T-helper 1 cell treated with Interleukin-12 subunit alpha and Interleukin-12 subunit beta and Interleukin-4 antibody, amounts not matched to agents 30 μg/mL and 1 μg/mL, for 36 hours (primary cell): Measurements from ENCODE around the gene ABR.
A peak's percentile ranks its signal among the peaks of the same experiment; 100 is the strongest.

Experiments used
- H3K27ac Mint-ChIP-seq: one replicate; pipeline ENCODE4 v1.8.0; 2021; ENCODE audit warnings: mild to moderate bottlenecking, mixed read lengths
- H3K27me3 Mint-ChIP-seq: one replicate; pipeline ENCODE4 v1.8.0; 2021; ENCODE audit warnings: low read depth, mixed read lengths
- H3K36me3 Mint-ChIP-seq: one replicate; pipeline ENCODE4 v1.8.0; 2021; ENCODE audit warnings: low read depth, mixed read lengths
- H3K4me1 Mint-ChIP-seq: one replicate; pipeline ENCODE4 v1.8.0; 2021; ENCODE audit warnings: low read depth, mixed read lengths
- H3K4me3 Mint-ChIP-seq: one replicate; pipeline ENCODE4 v1.8.0; 2021; ENCODE audit warnings: mild to moderate bottlenecking, moderate library complexity, mixed read lengths
- H3K9me3 Mint-ChIP-seq: one replicate; pipeline ENCODE4 v1.8.0; 2021; ENCODE audit warnings: mixed read lengths

ABR gene

GRCh38 chr17:1188812-1189504, 9.2 kb upstream of the ABR start:
- Mint-ChIP-seq H3K27me3 (peaks cover 15% of the 10 kb centered on the region), H3K9me3 (no peaks in the 10 kb centered on the region), H3K4me1 (peaks cover 5% of the 10 kb centered on the region), H3K36me3 (no peaks in the 10 kb centered on the region), H3K4me3 (no peak overlapping the region), H3K27ac (no peak overlapping the region)

GRCh38 chr17:1186923-1187771, 7.4 kb upstream of the ABR start:
- Mint-ChIP-seq H3K4me1 (peaks cover 7% of the 10 kb centered on the region), H3K27ac (no peak overlapping the region), H3K27me3 (peaks cover 15% of the 10 kb centered on the region), H3K9me3 (no peaks in the 10 kb centered on the region), H3K4me3 (no peak overlapping the region), H3K36me3 (no peaks in the 10 kb centered on the region)

DNA sequence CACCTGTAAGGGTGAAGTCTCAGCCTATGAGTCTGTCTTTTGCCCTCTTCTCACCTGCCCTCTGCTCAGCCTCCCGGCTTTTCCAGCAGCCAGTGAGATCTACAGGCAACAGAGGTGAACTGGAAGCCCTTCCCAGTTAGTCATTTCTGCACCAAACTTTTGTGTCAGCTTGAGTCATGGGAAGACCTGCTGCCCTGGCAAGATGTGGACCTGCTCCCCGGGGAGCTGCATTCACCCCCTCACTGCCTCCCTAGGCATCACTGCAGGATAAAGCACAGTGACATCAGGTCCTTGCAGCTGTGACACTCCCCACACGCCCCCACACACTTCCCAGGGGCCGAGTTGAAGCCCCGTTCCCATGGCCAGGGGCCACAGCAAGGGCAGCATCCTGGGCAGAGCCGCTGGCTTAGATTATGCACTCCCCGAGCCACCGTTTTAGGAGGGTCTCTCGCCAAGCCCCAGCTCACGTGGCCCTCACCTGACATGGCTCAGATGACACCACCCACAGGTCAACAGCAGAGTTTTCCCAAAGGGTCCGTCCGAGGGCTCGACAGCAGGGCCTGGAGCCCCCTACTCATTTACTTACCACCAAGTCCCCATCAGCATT, 6.5 kb upstream of the ABR start:
- Mint-ChIP-seq H3K4me3 (no peak overlapping the region), H3K27me3 (peaks cover 18% of the 10 kb centered on the region), H3K27ac (no peak overlapping the region)

DNA sequence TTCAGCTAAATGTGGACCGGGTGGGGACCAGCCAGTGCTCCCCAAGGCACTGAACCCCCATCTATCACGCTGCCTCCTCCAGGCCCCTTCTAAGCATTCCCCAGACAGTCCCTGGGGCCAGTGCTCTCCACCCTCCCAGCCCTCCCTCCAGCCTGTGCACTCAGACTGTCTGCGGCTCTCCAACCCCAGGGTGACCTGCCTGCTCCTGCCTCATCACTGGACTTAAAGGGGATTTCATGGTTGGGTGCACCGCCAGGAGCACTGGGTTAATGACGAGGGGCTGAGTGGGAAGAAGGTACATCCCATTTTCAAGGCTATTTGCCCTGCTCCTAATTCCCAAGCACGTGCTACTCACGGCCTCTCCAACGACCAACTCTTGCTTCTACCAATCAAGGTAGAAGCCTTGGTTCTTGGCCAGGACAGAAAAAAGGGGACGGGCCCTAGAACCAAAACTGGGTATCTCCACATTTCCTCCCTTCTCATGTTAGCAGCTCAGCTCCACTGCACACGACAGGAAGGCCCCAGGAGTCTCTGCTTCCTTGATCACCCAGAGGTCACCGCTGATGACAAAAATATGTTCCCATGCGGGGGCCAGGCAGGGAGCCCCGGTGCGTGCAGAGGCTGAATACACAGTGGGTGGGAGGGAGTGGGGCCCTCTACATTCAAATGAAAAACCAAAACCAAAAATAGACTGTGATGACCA, 3.5 kb upstream of the ABR start:
- Mint-ChIP-seq H3K4me3 (no peak overlapping the region), H3K27me3 (peaks cover 13% of the 10 kb centered on the region), H3K9me3 (no peaks in the 10 kb centered on the region), H3K36me3 (no peaks in the 10 kb centered on the region), H3K4me1 (peaks cover 7% of the 10 kb centered on the region), H3K27ac (no peak overlapping the region)

More for the DNA sequence above, 6.5 kb upstream of the ABR start:
- no peaks in the 10 kb centered on the region for H3K9me3 Mint-ChIP-seq
- peaks cover 7% of the 10 kb centered on the region for H3K4me1 Mint-ChIP-seq
- no peaks in the 10 kb centered on the region for H3K36me3 Mint-ChIP-seq

- Mint-ChIP-seq H3K27me3 (peaks cover 18% of the 10 kb centered on the region), H3K27ac (no peak overlapping the region), H3K4me1 (peaks cover 7% of the 10 kb centered on the region), H3K4me3 (no peak overlapping the region), H3K9me3 (no peaks in the 10 kb centered on the region), H3K36me3 (no peaks in the 10 kb centered on the region)
Measured at GRCh38 chr17:1182811-1183170, 3.0 kb upstream of the ABR start.

DNA sequence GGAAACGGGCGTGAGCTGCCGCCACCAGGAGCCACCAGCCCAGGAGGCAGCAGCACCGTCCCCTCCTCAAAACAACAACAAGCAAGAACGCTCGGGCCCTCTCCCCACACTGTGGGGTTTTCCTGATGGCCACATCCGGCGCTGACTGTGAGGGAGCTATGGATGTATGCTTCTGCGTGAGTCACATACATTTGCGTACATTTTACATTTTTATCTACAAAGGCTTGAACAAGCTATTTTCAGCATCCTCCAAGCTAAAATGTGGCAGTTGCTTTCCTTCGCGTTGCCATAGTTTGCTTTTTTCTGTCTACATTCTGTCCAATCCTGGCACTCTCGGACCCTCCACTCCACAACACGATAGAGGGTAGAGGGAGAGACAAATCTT, 2.0 kb upstream of the ABR start:
- Mint-ChIP-seq H3K27ac (no peak overlapping the region), H3K4me3 (no peak overlapping the region), H3K9me3 (no peaks in the 10 kb centered on the region), H3K27me3 (peaks cover 21% of the 10 kb centered on the region), H3K4me1 (peaks cover 2% of the 10 kb centered on the region), H3K36me3 (no peaks in the 10 kb centered on the region)

DNA sequence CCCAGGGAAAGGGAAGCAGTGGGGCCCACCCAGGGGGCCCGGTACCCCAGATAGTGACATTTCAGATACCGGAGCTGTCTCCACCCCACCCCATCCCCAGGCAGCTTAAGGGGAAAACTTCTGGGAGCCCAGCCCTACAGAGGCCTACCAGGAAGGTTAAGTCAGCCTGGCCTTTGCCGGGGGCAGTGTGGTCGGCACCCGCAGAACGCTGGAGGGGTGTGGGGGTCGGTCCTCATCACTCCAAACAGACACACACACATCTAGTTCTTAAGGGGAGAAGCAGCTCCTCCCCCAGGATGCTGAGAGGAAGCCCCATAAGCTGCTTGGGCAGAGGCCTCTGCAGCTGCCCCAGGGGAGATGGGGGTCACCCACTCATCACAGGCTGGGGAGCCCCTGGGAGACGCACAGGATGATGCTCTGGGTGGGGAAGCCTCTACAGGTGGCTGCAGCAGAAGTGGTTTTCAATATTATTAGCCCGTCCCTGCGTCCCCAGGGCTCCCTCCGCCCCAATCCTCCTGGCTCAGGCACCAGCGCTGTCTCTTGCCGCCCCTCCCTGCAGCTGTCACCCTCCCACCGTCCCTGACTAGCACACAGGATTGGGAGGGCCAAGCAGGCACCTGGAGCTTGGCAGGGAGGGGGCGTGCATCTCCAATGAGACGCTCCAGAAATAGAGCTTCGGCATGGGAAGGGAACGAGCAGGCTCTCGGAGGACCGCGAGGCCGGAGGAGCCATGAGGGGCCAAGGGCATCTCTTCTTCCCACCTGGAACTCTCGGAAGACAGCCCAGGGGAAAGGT, 1.4 kb upstream of the ABR start:
- Mint-ChIP-seq H3K27me3 (peaks cover 27% of the 10 kb centered on the region), H3K27ac (no peak overlapping the region), H3K36me3 (no peaks in the 10 kb centered on the region), H3K9me3 (no peaks in the 10 kb centered on the region), H3K4me1 (peaks cover 2% of the 10 kb centered on the region), H3K4me3 (no peak overlapping the region)

DNA sequence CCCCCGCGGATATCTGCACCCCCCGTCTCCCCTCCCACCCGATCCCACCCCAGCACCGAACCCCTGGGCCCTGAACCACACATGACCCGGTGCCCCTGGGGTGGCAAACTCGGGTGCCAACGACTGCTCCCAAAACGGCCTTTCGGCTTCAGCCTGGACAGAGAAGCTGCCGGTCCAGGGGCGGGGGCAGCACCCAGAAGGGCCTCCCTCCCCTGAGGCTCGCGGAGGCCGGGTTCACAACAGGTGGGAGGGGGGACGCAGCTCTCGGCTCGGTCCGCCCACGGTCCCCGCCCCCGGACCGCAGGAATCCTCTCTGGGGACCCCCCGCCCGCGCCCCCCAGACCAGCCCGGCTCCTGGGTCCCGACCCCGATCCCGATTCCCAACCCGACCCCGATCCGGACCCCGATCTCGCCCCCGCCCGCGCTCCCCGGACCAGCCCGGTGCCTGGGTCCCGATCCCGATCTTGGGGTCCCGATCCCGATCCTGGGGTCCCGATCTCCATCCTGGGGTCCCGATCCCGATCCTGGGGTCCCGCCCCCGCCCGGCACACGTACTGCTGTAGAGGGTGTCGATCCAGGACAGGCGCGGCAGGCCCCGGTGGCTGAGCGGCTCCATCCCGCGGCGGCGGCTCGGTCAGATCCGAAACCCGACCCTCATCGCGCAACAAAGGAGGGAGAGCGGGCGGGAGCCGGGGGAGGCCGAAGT, 516 bp downstream of the ABR start:
- Mint-ChIP-seq H3K4me3 (peak overlapping the region; percentile 50), H3K4me1 (peaks cover 2% of the 10 kb centered on the region), H3K9me3 (no peaks in the 10 kb centered on the region), H3K36me3 (no peaks in the 10 kb centered on the region), H3K27ac (no peak overlapping the region), H3K27me3 (peaks cover 27% of the 10 kb centered on the region)

DNA sequence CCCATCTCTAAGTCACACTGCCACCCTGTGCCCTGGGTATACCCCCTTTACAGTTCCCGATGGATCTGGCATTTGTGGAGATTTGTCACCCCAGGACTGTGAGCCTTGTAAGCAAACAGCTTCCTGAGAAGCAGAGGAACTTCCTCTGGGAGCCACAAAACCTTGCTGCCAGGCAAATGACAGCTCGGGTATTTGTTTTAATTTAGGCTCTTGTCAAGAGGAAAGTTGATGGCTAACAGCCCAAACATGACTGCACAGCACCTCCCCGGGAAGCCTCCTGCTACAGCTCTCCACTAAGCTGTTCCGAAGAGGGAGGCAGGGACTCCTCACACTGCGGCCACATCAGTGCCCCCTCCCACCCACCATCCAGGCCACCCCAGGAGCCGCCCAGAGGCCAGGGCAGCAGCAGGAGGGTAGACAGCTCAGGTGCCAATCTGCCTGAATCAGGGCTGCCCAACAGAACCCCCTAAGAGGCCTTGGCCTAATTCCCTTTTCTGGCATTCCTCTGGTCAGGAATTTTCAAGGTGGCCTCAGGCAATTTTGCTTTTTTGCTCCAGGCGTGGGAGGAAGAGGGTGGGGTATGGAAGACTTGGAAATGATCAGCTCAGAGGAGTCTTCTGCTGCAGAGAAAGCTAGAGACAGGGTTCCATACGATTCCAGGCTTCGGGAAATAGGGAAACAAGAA, 2.6 kb downstream of the ABR start:
- H3K4me1 Mint-ChIP-seq = no peaks in the 10 kb centered on the region
- no peaks in the 10 kb centered on the region for H3K36me3 Mint-ChIP-seq
- peak overlapping the region; percentile 7 for H3K4me3 Mint-ChIP-seq
- no peaks in the 10 kb centered on the region for H3K9me3 Mint-ChIP-seq
- no peak overlapping the region for H3K27ac Mint-ChIP-seq
- peaks cover 26% of the 10 kb centered on the region for H3K27me3 Mint-ChIP-seq

GRCh38 chr17:1174263-1174880, 5.4 kb downstream of the ABR start:
- no peak overlapping the region for H3K27ac Mint-ChIP-seq
- no peak overlapping the region for H3K4me3 Mint-ChIP-seq
- H3K4me1 Mint-ChIP-seq = no peaks in the 10 kb centered on the region
- no peaks in the 10 kb centered on the region for H3K36me3 Mint-ChIP-seq
- no peaks in the 10 kb centered on the region for H3K9me3 Mint-ChIP-seq
- H3K27me3 Mint-ChIP-seq = peaks cover 23% of the 10 kb centered on the region

DNA sequence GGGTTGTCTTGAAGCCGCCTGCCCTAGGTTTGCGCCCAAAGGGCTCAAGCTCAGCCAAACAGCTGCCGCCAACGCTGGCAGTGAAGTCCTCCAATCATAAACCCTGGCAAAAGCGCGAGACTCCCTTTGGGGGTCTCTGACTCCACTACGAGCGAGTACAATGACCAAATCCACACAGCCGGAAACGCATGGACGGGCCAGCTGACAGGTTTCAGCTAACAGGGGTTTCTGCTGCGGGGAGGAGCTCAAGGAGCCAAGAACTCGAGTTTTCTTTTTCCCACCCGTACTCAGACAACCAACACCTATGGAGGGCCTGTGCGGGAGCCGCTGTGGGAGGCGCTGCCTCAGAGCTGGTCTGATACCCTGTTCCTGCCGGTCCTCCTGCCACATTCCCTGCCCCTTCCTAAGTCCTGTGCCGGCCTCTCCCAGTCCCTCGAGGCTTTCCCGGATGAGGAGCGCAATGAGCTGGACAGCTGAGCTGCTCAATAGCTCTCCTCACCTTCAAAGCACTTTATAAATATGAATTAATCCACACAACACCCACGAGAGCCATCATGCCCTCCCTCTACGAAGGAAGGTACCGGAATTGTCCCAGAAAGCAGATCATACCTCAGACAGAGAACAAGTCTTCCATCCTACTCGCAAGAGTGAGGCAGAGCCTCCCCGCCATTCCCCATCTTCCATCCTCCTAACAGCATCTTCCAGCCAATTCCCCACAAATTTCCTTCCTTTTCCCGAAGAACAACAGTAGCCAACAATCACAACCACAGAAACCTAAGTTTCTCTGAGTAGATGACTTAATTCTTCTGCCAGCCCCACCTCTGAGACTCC, 6.1 kb downstream of the ABR start:
- Mint-ChIP-seq H3K27ac (no peak overlapping the region), H3K27me3 (peaks cover 21% of the 10 kb centered on the region), H3K9me3 (no peaks in the 10 kb centered on the region), H3K4me3 (no peak overlapping the region), H3K36me3 (no peaks in the 10 kb centered on the region), H3K4me1 (no peaks in the 10 kb centered on the region)

DNA sequence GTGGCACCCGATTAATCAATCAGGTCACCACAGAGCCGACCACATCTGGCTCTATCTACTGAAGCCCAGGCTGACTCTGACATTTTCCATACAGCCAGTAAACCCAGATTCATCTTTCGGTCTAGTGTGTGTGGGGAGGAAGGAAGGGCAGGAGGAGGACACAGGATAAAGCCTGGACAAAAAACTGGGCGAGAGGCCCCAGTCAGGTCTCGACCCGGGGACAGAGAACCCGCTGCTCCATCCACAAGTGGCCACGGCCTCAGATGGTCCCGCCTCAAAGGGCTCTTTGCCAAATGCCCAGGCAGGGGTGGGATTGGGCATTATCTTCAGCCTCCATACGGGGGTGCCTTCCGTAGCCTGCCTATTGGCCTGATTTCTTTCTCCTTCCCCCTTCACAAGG, 7.8 kb downstream of the ABR start:
- no peak overlapping the region for H3K4me3 Mint-ChIP-seq
- peaks cover 8% of the 10 kb centered on the region for H3K27me3 Mint-ChIP-seq
- no peaks in the 10 kb centered on the region for H3K9me3 Mint-ChIP-seq
- no peaks in the 10 kb centered on the region for H3K36me3 Mint-ChIP-seq
- H3K27ac Mint-ChIP-seq = no peak overlapping the region
- no peaks in the 10 kb centered on the region for H3K4me1 Mint-ChIP-seq
